Ishikawa (cell line): ENCODE measurements around the gene LMAN2L.

Source experiments
- CEBPB ChIP-seq: IDR thresholded peaks from 2 replicates; pipeline ENCODE4 v1.6.1; 2012
- CREB1 ChIP-seq: IDR thresholded peaks from 2 replicates; pipeline ENCODE4 v1.6.1; 2012; ENCODE audit warnings: low read depth
- EGR1 ChIP-seq: IDR thresholded peaks from 2 replicates; pipeline ENCODE4 v1.6.1; 2012
- EP300 ChIP-seq: IDR thresholded peaks from 2 replicates; pipeline ENCODE4 v1.6.1; 2012; ENCODE audit warnings: borderline replicate concordance
- FOXM1 ChIP-seq: IDR thresholded peaks from 2 replicates; pipeline ENCODE4 v1.6.1; 2012; ENCODE audit warnings: low read depth, borderline replicate concordance
- NFIC ChIP-seq: IDR thresholded peaks from 2 replicates; pipeline ENCODE4 v1.6.1; 2012
- RAD21 ChIP-seq: IDR thresholded peaks from 2 replicates; pipeline ENCODE4 v1.6.1; 2012; ENCODE audit warnings: low read depth
- TAF1 ChIP-seq: IDR thresholded peaks from 2 replicates; pipeline ENCODE4 v1.6.1; 2012; ENCODE audit warnings: low read depth, mild to moderate bottlenecking
- TCF12 ChIP-seq: IDR thresholded peaks from 2 replicates; pipeline ENCODE4 v1.6.1; 2012; ENCODE audit warnings: low read depth
- TEAD4 ChIP-seq: IDR thresholded peaks from 2 replicates; pipeline ENCODE4 v1.6.1; 2012
- YY1 ChIP-seq: IDR thresholded peaks from 2 replicates; pipeline ENCODE4 v1.6.1; 2012; ENCODE audit warnings: low read depth
- ZBTB7A ChIP-seq: IDR thresholded peaks from 2 replicates; pipeline ENCODE4 v1.6.1; 2012; ENCODE audit warnings: low read depth
- TF ChIP-seq, protein P1 (sequence below): IDR thresholded peaks from 2 replicates; pipeline ENCODE4 v1.6.1; 2012
- TF ChIP-seq, protein P2 (sequence below): IDR thresholded peaks from 2 replicates; pipeline ENCODE4 v1.6.1; 2012; ENCODE audit warnings: low read depth, mild to moderate bottlenecking
- TF ChIP-seq, protein P3 (sequence below): IDR thresholded peaks from 2 replicates; pipeline ENCODE4 v1.6.1; 2012

The LMAN2L gene

DNA sequence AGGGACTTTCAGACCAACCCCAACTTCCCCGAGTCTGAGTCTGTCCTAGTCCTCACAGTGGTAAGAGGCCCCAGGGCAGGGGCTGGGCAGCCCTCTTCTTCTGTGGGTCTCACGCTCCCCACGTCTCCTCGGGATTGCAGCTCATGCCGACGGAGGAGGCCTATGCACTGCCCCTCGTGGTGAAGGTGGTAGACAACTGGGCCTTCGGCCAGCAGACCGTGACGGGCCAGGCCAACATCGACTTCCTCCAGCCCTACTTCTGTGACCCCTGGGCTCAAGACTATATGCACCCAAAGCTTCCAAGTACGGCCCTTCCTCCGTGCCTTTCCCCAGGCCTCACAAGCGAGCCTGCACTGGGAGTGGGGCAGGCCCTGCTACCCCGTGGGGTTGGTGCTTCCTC lies 44.3 kb downstream of the LMAN2L start:
- TF ChIP-seq FOXM1: no peak
- TF ChIP-seq RAD21: no peak
- no peak for TF ChIP-seq CREB1
- TF ChIP-seq TAF1: no peak
- TF ChIP-seq, protein P1, sequence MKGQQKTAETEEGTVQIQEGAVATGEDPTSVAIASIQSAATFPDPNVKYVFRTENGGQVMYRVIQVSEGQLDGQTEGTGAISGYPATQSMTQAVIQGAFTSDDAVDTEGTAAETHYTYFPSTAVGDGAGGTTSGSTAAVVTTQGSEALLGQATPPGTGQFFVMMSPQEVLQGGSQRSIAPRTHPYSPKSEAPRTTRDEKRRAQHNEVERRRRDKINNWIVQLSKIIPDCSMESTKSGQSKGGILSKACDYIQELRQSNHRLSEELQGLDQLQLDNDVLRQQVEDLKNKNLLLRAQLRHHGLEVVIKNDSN: no peak
- TF ChIP-seq TEAD4: no peak
- TF ChIP-seq YY1: no peak
- TF ChIP-seq EGR1: no peak
- no peak for TF ChIP-seq TCF12
- TF ChIP-seq, protein P2, sequence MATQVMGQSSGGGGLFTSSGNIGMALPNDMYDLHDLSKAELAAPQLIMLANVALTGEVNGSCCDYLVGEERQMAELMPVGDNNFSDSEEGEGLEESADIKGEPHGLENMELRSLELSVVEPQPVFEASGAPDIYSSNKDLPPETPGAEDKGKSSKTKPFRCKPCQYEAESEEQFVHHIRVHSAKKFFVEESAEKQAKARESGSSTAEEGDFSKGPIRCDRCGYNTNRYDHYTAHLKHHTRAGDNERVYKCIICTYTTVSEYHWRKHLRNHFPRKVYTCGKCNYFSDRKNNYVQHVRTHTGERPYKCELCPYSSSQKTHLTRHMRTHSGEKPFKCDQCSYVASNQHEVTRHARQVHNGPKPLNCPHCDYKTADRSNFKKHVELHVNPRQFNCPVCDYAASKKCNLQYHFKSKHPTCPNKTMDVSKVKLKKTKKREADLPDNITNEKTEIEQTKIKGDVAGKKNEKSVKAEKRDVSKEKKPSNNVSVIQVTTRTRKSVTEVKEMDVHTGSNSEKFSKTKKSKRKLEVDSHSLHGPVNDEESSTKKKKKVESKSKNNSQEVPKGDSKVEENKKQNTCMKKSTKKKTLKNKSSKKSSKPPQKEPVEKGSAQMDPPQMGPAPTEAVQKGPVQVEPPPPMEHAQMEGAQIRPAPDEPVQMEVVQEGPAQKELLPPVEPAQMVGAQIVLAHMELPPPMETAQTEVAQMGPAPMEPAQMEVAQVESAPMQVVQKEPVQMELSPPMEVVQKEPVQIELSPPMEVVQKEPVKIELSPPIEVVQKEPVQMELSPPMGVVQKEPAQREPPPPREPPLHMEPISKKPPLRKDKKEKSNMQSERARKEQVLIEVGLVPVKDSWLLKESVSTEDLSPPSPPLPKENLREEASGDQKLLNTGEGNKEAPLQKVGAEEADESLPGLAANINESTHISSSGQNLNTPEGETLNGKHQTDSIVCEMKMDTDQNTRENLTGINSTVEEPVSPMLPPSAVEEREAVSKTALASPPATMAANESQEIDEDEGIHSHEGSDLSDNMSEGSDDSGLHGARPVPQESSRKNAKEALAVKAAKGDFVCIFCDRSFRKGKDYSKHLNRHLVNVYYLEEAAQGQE: no peak
- TF ChIP-seq EP300: no peak
- TF ChIP-seq NFIC: no peak
- TF ChIP-seq ZBTB7A: no peak
- TF ChIP-seq, protein P3, sequence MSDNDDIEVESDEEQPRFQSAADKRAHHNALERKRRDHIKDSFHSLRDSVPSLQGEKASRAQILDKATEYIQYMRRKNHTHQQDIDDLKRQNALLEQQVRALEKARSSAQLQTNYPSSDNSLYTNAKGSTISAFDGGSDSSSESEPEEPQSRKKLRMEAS: no peak
- no peak for TF ChIP-seq CEBPB

DNA sequence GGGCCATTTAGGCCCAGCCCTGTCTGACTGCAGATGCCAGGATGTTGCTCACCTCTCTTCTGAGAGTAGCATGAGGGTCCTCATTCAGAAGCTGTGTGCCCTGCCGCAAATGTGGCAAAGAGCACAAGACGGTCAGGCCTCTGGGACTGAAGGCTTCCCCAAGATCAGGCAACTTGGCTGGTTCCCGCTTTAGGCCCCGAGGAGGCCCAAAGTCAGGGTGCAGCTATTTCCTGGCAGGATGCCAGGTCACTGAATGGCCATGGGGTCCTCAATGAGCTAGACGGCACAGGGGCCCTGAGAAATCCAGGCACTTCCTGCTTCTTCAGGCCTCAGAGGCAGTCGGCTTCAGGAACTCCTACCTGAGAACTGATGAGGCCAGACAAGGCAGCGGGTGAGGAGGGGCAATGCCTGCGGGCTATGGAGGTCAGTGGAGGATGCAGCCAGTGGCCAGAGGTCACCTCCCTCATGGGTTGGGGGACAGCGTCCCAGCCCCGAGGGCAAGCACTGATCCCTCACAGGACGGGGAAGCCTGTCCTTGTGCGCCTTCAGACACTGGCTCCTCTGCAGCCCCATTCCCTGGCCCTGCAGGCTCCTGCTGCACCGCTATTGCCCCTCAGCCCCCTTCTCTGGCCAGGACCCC lies 44.9 kb downstream of the LMAN2L start:
- 0 out of 2 replicates have a peak, but pooled peaks have one; percentile 11 for TF ChIP-seq NFIC
- TF ChIP-seq EGR1: no peak

DNA sequence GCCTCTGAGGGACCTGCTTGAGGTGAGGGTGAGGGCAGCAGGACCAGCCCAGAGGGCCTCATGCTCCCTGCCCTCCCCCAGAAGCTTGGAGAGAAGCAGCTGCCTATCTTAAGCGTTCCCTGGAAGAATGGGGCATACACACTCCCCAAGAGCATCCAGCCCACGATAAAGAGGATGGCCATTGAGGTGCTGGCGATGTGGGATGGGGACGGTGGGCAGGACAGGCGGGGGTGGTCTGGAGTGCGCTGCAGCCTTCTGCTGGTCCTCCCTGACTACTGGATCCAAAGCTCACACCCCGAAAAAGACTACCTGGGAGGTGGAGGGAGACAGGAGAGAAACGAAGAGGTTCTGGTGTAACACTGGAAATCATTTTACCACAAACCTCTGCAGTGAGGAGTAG lies 45.6 kb downstream of the LMAN2L start:
- TF ChIP-seq EGR1 (no peak), EP300 (no peak), TAF1 (no peak), FOXM1 (no peak), NFIC (no peak), CREB1 (no peak), RAD21 (no peak), TCF12 (no peak), CEBPB (no peak)
- TF ChIP-seq, protein P1: no peak
- TF ChIP-seq, protein P3: no peak
- TF ChIP-seq, protein P2: no peak

DNA sequence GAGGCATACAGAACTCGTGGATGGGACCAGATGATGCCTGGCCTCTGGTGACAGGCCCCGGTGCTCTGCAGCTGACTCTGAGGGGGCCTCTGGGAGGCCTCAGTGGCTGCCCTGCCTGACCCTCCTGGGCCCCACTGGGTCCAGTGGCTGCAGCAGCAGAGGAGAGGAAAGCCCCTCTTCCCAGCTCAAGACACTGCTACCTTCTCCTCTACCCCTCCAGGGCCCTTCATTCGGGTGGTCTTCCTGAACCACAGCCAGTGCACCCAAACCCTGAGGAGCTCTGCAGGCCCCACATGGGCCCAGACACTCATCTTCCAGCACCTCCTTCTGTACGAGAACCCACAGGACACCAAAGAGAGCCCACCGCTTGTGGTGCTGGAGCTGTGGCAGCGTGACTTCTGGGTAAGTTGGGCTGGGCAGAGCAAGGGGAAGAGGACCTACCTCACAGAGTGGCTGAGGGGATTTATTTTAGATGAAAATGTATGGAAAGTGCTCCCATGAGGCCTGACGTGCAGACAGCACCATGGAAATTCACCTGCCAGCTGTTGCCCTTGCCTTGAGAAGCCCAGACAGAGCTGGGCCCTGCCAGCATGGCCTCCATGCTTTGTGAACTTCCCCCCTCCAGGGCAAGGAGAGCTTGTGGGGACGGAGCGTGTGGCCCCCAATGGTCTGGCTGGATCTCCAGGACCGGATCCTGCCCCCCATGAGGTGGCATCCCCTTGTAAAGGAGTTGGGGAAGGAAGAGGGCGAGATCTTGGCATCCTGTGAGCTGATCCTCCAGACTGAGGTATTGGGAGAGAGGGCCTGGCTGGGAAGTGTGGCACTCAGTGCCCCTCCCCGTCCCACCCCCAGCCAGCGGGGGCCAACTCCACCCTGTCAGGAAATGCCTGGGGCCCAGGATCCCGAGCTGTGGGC lies 46.3 kb downstream of the LMAN2L start:
- TF ChIP-seq TEAD4: no peak
- no peak for TF ChIP-seq FOXM1
- TF ChIP-seq TCF12: no peak
- no peak for TF ChIP-seq CREB1
- no peak for TF ChIP-seq EGR1
- no peak for TF ChIP-seq NFIC
- TF ChIP-seq ZBTB7A: no peak
- no peak for TF ChIP-seq YY1
- TF ChIP-seq, protein P2: no peak
- no peak for TF ChIP-seq EP300
- no peak for TF ChIP-seq TAF1
- TF ChIP-seq CEBPB: no peak
- TF ChIP-seq, protein P1: no peak
- no peak for TF ChIP-seq RAD21
- TF ChIP-seq, protein P3: no peak
